Vagina (tissue), 2 donors: Measurements from ENCODE around the gene IFNK.

ENCODE experiments used
- CTCF ChIP-seq, 3 experiments: fragments of 450-650 bp in 2 of 3; fragments of 200-600 bp in 1 of 3; sonication (generic) in 1 of 3; IDR thresholded peaks; one replicate each; pipeline ENCODE4 v1.5.1; 2017 to 2019; ENCODE audit warnings: antibody characterized with exemption in 3 of 3, mild to moderate bottlenecking in 2 of 3, moderate library complexity in 2 of 3
- POLR2AphosphoS5 ChIP-seq, 2 donors: sonication (generic); formaldehyde crosslinking; IDR thresholded peaks; one replicate each; pipeline ENCODE4 v1.9.0; 2017; ENCODE audit warnings: antibody characterized with exemption in 2 of 2, mild to moderate bottlenecking in 2 of 2, low read depth in 1 of 2; ENCODE audit not compliant: insufficient read depth in 1 of 2

- TF ChIP-seq POLR2AphosphoS5 (IDR thresholded peaks at IDR 0.05; ENCODE audit: insufficient read depth in 1 of 2, low read depth in 1 of 2) (no peak), CTCF (IDR thresholded peaks at IDR 0.05) (no peak)
Observed at GRCh38 chr9:27518006-27518405, 6.1 kb upstream of the IFNK start.
